ENCODE results near the gene SIDT2. TPM values are rescaled to one million over a fixed set of nuclear protein-coding genes. Genes with fewer than 3 reads are reported as not detected.
"Not testable (repeated sequence)": the region's sequence is repeated elsewhere in the genome, so short reads cannot be mapped to it uniquely, and the experiment has no call there.

Gene SIDT2
- total and polyA plus RNA-seq, 2 of the 8 experiments (the other 6 are each of a cell fraction or from before 2014, with no cell fraction given), result 18.5 to 21.1 TPM

GRCh38 chr11:117137223-117138086 is 41.1 kb upstream of the SIDT2 start:
- not testable (repeated sequence) for H4K20me1 ChIP-seq (replicated peaks in 1 of 2; ENCODE audit: control insufficient read depth in 1 of 2, insufficient read depth in 2 of 2, low read length in 2 of 2); H3K4ac ChIP-seq (replicated peaks; ENCODE audit: insufficient read length, low read depth, low read length); H3K4me2 ChIP-seq (ENCODE audit: insufficient read depth in 1 of 2, low read depth in 2 of 2, low read length in 2 of 2); H3K18ac ChIP-seq (ENCODE audit: extremely low read depth, low read length); H2BK20ac ChIP-seq (ENCODE audit: low read length); H2BK12ac ChIP-seq (ENCODE audit: low read depth, low read length); H3K23me2 ChIP-seq (ENCODE audit: low read depth, low read length); H3K36me3 ChIP-seq (ENCODE audit: control insufficient read depth in 2 of 4, insufficient read depth in 4 of 4, low read length in 3 of 4); H2AFZ ChIP-seq (ENCODE audit: low read length); DNase-seq (ENCODE audit: low read depth in 1 of 2, low spot score in 2 of 2); H3K79me1 ChIP-seq (ENCODE audit: low read depth, low read length); H3K27me3 ChIP-seq (replicated peaks in 1 of 4; ENCODE audit: control insufficient read depth in 3 of 4, extremely low read depth in 1 of 4, insufficient read depth in 3 of 4, low read length in 3 of 4); H3K9ac ChIP-seq (replicated peaks in 1 of 4; ENCODE audit: extremely low read depth in 1 of 4, low read depth in 3 of 4, low read length in 3 of 4); H4K5ac ChIP-seq (ENCODE audit: insufficient read length, low read depth, low read length); H3K27ac ChIP-seq (ENCODE audit: low read depth, low read length); H2BK120ac ChIP-seq (replicated peaks; ENCODE audit: low read depth, low read length); H3K79me2 ChIP-seq (ENCODE audit: control insufficient read depth in 1 of 2, insufficient read depth in 2 of 2, low read length in 2 of 2); H4K91ac ChIP-seq (replicated peaks; ENCODE audit: insufficient read length, low read length); H2AK5ac ChIP-seq (ENCODE audit: low read depth, low read length); H3K56ac ChIP-seq (replicated peaks; ENCODE audit: insufficient read length, low read depth, low read length); H3K4me1 ChIP-seq (replicated peaks in 1 of 4; ENCODE audit: control insufficient read depth in 3 of 4, insufficient read depth in 4 of 4, low read length in 3 of 4); H2BK15ac ChIP-seq (ENCODE audit: low read length); H2BK5ac ChIP-seq (ENCODE audit: low read depth, low read length); FAIRE-seq; H3K14ac ChIP-seq (ENCODE audit: insufficient read length); H3K23ac ChIP-seq (ENCODE audit: insufficient read length); H4K8ac ChIP-seq (ENCODE audit: extremely low read depth, insufficient read depth, low read length); H3K9me3 ChIP-seq (ENCODE audit: insufficient read depth in 2 of 2, low read depth in 1 of 2, low read length in 1 of 2); H3K4me3 ChIP-seq (ENCODE audit: extremely low read depth in 1 of 4, insufficient read depth in 2 of 4, low read depth in 3 of 4, low read length in 4 of 4)
- POLR2A ChIA-PET (ENCODE audit: partially characterized antibody), result interaction anchor here (1.3 kb wide), 1 partner anchor 12 kb away, joined by 4 read pairs; no protein-coding TSS in a partner anchor
- WGBS, 2 experiments (ENCODE audit: extremely low coverage in 1 of 2, insufficient coverage in 1 of 2, insufficient read length in 1 of 2, insufficient replicate concordance in 2 of 2, low coverage in 1 of 2, low lambda C conversion rate in 2 of 2, missing lambda C conversion rate in 1 of 2), result no CpG with 5 or more reads among the region's 15 CpGs
- CTCF ChIA-PET (ENCODE audit: partially characterized antibody), result interaction anchor here (1.1 to 1.5 kb wide), 2 partner anchors 10 to 13 kb away, joined by 3 to 7 read pairs; no protein-coding TSS in a partner anchor

Measured in H1 (cell line).